Stimulated activated CD4-positive, alpha-beta T cell treated with anti-CD3 and anti-CD28 coated beads, TNF-alpha, amount 100 ng/mL, for 48 hours (primary cell): Measurements from ENCODE around the gene GREB1.

ENCODE experiments used
- DNase-seq, 3 donors: peaks; one replicate each; pipeline ENCODE4 v3.0.0-alpha.2; 2020; ENCODE audit warnings: low read depth in 3 of 3

GREB1 gene

GRCh38 chr2:11533278-11534070, at the start of gene GREB1:
TSS of gene GREB1 (plus strand) at chr2:11534045. CDS start at chr2:11556615, 22,570 bp downstream.
- no peak for DNase-seq

- DNase-seq: no peak
These were observed 45.0 kb upstream of the GREB1 start for GRCh38 chr2:11488809-11489208.

- DNase-seq: no peak
These were observed 43.7 kb upstream of the GREB1 start for GRCh38 chr2:11490194-11490593.

GRCh38 chr2:11491348-11491933, 42.4 kb upstream of the GREB1 start:
- DNase-seq: no peak

- no peak for DNase-seq
These were observed 41.6 kb upstream of the GREB1 start for GRCh38 chr2:11492244-11492643.

GRCh38 chr2:11492720-11493119, 41.1 kb upstream of the GREB1 start:
- no peak for DNase-seq

- DNase-seq: no peak
These were observed 40.6 kb upstream of the GREB1 start for GRCh38 chr2:11493282-11493681.

GRCh38 chr2:11494310-11494709, 39.5 kb upstream of the GREB1 start:
- DNase-seq: no peak

- no peak for DNase-seq
These were observed 37.8 kb upstream of the GREB1 start for GRCh38 chr2:11495844-11496681.

- DNase-seq: no peak
These were observed 35.3 kb upstream of the GREB1 start for GRCh38 chr2:11498543-11499034.

GRCh38 chr2:11499081-11499743, 34.6 kb upstream of the GREB1 start:
- DNase-seq: no peak

GRCh38 chr2:11500702-11501303, 33.0 kb upstream of the GREB1 start:
- DNase-seq: no peak

GRCh38 chr2:11502740-11503292, 31.0 kb upstream of the GREB1 start:
- no peak for DNase-seq

GRCh38 chr2:11503354-11503927, 30.4 kb upstream of the GREB1 start:
- no peak for DNase-seq

- no peak for DNase-seq
These were observed 27.9 kb upstream of the GREB1 start for GRCh38 chr2:11505652-11506610.

GRCh38 chr2:11506611-11506969, 27.3 kb upstream of the GREB1 start:
- no peak for DNase-seq

- no peak for DNase-seq
These were observed 26.3 kb upstream of the GREB1 start for GRCh38 chr2:11507517-11507916.

- DNase-seq: no peak
These were observed 25.6 kb upstream of the GREB1 start for GRCh38 chr2:11508279-11508678.

- no peak for DNase-seq
These were observed 24.0 kb upstream of the GREB1 start for GRCh38 chr2:11509657-11510360.
